H1 (cell line): ENCODE measurements around the gene AHDC1. TPM values are rescaled to one million over a fixed set of nuclear protein-coding genes. Genes with fewer than 3 reads are reported as not detected.

Source experiments
- CTCF ChIA-PET: fragments of 300-600 bp; sonication (Branson Sonifier 250); formaldehyde crosslinking; loops from one replicate; lab custom pipeline; 2021; ENCODE audit not compliant: partially characterized antibody; lab: Charles Lee
- POLR2A ChIA-PET: fragments of 300-600 bp; sonication (Branson Sonifier 250); formaldehyde crosslinking; loops from one replicate; lab custom pipeline; 2021; ENCODE audit warnings: inconsistent platforms; ENCODE audit not compliant: partially characterized antibody; lab: Charles Lee
- DNase-seq, 2 experiments: peaks; one replicate each; pipeline versions ENCODE4 v3.0.0 to v3.0.0-alpha.2; 2010 to 2022; ENCODE audit warnings: low spot score in 2 of 2, low read depth in 1 of 2, mixed read lengths in 1 of 2
- FAIRE-seq: peaks from 2 replicates; lab custom pipeline; 2011; peaks lifted over from hg19 to GRCh38; lab: Jason Lieb, UNC
- H2AFZ ChIP-seq: 2 replicates; pipeline ENCODE4 v1.8.1; 2012; ENCODE audit warnings: low read length, inconsistent platforms
- H2AK5ac ChIP-seq: 2 replicates; pipeline ENCODE4 v1.6.1; 2013; ENCODE audit warnings: low read depth, low read length
- H2BK120ac ChIP-seq: replicated peaks from 2 replicates; pipeline ENCODE3; 2013; ENCODE audit warnings: low read depth, low read length, inconsistent platforms
- H2BK12ac ChIP-seq: 2 replicates; pipeline ENCODE4 v1.6.1; 2013; ENCODE audit warnings: low read depth, low read length
- H2BK15ac ChIP-seq: 2 replicates; pipeline ENCODE4 v1.6.1; 2013; ENCODE audit warnings: low read length
- H2BK20ac ChIP-seq: 2 replicates; pipeline ENCODE4 v1.6.1; 2013; ENCODE audit warnings: low read length
- H2BK5ac ChIP-seq: 2 replicates; pipeline ENCODE4 v1.6.1; 2013; ENCODE audit warnings: low read depth, low read length
- H3K14ac ChIP-seq: 2 replicates; pipeline ENCODE4 v1.6.1; 2013; ENCODE audit warnings: inconsistent platforms; ENCODE audit not compliant: insufficient read length
- H3K18ac ChIP-seq: 2 replicates; pipeline ENCODE4 v1.6.1; 2013; ENCODE audit warnings: low read length; ENCODE audit errors: extremely low read depth
- H3K23ac ChIP-seq: 2 replicates; pipeline ENCODE4 v1.6.1; 2013; ENCODE audit warnings: inconsistent platforms; ENCODE audit not compliant: insufficient read length
- H3K23me2 ChIP-seq: 2 replicates; pipeline ENCODE4 v1.6.1; 2013; ENCODE audit warnings: low read depth, low read length
- H3K27ac ChIP-seq: 2 replicates; pipeline ENCODE4 v1.6.1; 2011; ENCODE audit warnings: low read depth, low read length, inconsistent platforms
- H3K27me3 ChIP-seq, 4 experiments: replicated peaks in 1 of 4; 1 replicate in 1 of 4; 2 replicates in 3 of 4; pipeline versions ENCODE4 v1.6.1 to v1.8.1; 2011 to 2013; ENCODE audit warnings: low read length in 3 of 4, mild to moderate bottlenecking in 3 of 4, inconsistent platforms in 2 of 4, mixed read lengths in 2 of 4, moderate library complexity in 1 of 4; ENCODE audit not compliant: control insufficient read depth in 3 of 4, insufficient read depth in 3 of 4; ENCODE audit errors: extremely low read depth in 1 of 4
- H3K36me3 ChIP-seq, 4 experiments: 2 replicates each; pipeline versions ENCODE4 v1.6.1 to v1.8.1; 2011 to 2013; ENCODE audit warnings: mild to moderate bottlenecking in 4 of 4, low read length in 3 of 4, moderate library complexity in 2 of 4, control low read depth in 1 of 4, inconsistent platforms in 1 of 4; ENCODE audit not compliant: insufficient read depth in 4 of 4, control insufficient read depth in 2 of 4
- H3K4ac ChIP-seq: replicated peaks from 2 replicates; pipeline ENCODE3; 2013; ENCODE audit warnings: low read length, low read depth, mixed read lengths, inconsistent platforms; ENCODE audit not compliant: insufficient read length
- H3K4me1 ChIP-seq, 4 experiments: replicated peaks in 1 of 4; 1 replicate in 1 of 4; 2 replicates in 3 of 4; pipeline versions ENCODE4 v1.6.1 to v1.8.1; 2011 to 2013; ENCODE audit warnings: low read length in 3 of 4, inconsistent platforms in 2 of 4, mixed read lengths in 1 of 4; ENCODE audit not compliant: insufficient read depth in 4 of 4, control insufficient read depth in 3 of 4
- H3K4me2 ChIP-seq, 2 experiments: 2 replicates each; pipeline versions ENCODE4 v1.6.1 to v1.8.1; 2011 to 2013; ENCODE audit warnings: low read depth in 2 of 2, low read length in 2 of 2, control low read depth in 1 of 2, inconsistent platforms in 1 of 2, mild to moderate bottlenecking in 1 of 2; ENCODE audit not compliant: insufficient read depth in 1 of 2
- H3K4me3 ChIP-seq, 4 experiments: fragments of 200-600, 300-600 bp in 1 of 4; sonication (generic), shearing (Covaris generic), sonication (Bioruptor Twin) in 1 of 4; 2 replicates each; pipeline versions ENCODE4 v1.5.1 to v1.8.1; 2011 to 2016; ENCODE audit warnings: low read length in 4 of 4, low read depth in 3 of 4, control low read depth in 2 of 4, inconsistent platforms in 2 of 4, mild to moderate bottlenecking in 2 of 4, mixed read lengths in 1 of 4, moderate library complexity in 1 of 4; ENCODE audit not compliant: insufficient read depth in 2 of 4; ENCODE audit errors: extremely low read depth in 1 of 4
- H3K56ac ChIP-seq: replicated peaks from 2 replicates; pipeline ENCODE3; 2013; ENCODE audit warnings: low read depth, mild to moderate bottlenecking, mixed read lengths, low read length, inconsistent platforms; ENCODE audit not compliant: insufficient read length
- H3K79me1 ChIP-seq: 2 replicates; pipeline ENCODE4 v1.6.1; 2013; ENCODE audit warnings: low read depth, low read length, control low read depth
- H3K79me2 ChIP-seq, 2 experiments: 2 replicates each; pipeline versions ENCODE4 v1.6.1 to v1.8.1; 2012 to 2013; ENCODE audit warnings: low read length in 2 of 2, mild to moderate bottlenecking in 2 of 2, inconsistent platforms in 1 of 2; ENCODE audit not compliant: insufficient read depth in 2 of 2, control insufficient read depth in 1 of 2
- H3K9ac ChIP-seq, 4 experiments: replicated peaks in 1 of 4; 1 replicate in 1 of 4; 2 replicates in 3 of 4; pipeline versions ENCODE4 v1.6.1 to v1.8.1; 2011 to 2013; ENCODE audit warnings: low read depth in 3 of 4, low read length in 3 of 4, control low read depth in 2 of 4, mild to moderate bottlenecking in 2 of 4, moderate library complexity in 2 of 4, inconsistent platforms in 1 of 4; ENCODE audit errors: extremely low read depth in 1 of 4
- H3K9me3 ChIP-seq, 2 experiments: 2 replicates each; pipeline versions ENCODE4 v1.6.1 to v1.8.1; 2012 to 2013; ENCODE audit warnings: mild to moderate bottlenecking in 2 of 2, moderate library complexity in 2 of 2, control low read depth in 1 of 2, inconsistent platforms in 1 of 2, low read depth in 1 of 2, low read length in 1 of 2, mixed read lengths in 1 of 2; ENCODE audit not compliant: insufficient read depth in 2 of 2
- H4K20me1 ChIP-seq, 2 experiments: replicated peaks in 1 of 2; 2 replicates each; pipeline versions ENCODE3 to v1.8.1; 2011 to 2013; ENCODE audit warnings: inconsistent platforms in 2 of 2, low read length in 2 of 2, mild to moderate bottlenecking in 1 of 2; ENCODE audit not compliant: insufficient read depth in 2 of 2, control insufficient read depth in 1 of 2
- H4K5ac ChIP-seq: 2 replicates; pipeline ENCODE4 v1.6.1; 2013; ENCODE audit warnings: low read length, low read depth, mixed read lengths, inconsistent platforms; ENCODE audit not compliant: insufficient read length
- H4K8ac ChIP-seq: 2 replicates; pipeline ENCODE4 v1.8.0; 2013; ENCODE audit warnings: mild to moderate bottlenecking, moderate library complexity, low read length, inconsistent platforms; ENCODE audit not compliant: insufficient read depth; ENCODE audit errors: extremely low read depth
- H4K91ac ChIP-seq: replicated peaks from 2 replicates; pipeline ENCODE3; 2013; ENCODE audit warnings: low read length, mixed read lengths, inconsistent platforms; ENCODE audit not compliant: insufficient read length
- KDM1A ChIP-seq: fragments of 200-600, 300-600 bp; sonication (generic); IDR thresholded peaks from 2 replicates; pipeline ENCODE4 v1.7.1; 2016; ENCODE audit warnings: mild to moderate bottlenecking, low read length, borderline replicate concordance
- KDM5A ChIP-seq: fragments of 200-600 bp; IDR thresholded peaks from 2 replicates; pipeline ENCODE4 v1.7.1; 2012; ENCODE audit warnings: mild to moderate bottlenecking, low read length, inconsistent platforms, mixed read lengths
- WGBS, 2 experiments: shearing (Covaris generic) in 1 of 2; methylation state at CpG; one replicate each; pipeline versions ENCODE4 v1.1.6 to v1.1.7; 2013 to 2015; ENCODE audit warnings: low lambda C conversion rate in 2 of 2, mixed read lengths in 2 of 2, inconsistent platforms in 1 of 2, low coverage in 1 of 2, missing lambda C conversion rate in 1 of 2; ENCODE audit not compliant: insufficient replicate concordance in 2 of 2, insufficient coverage in 1 of 2, insufficient read length in 1 of 2; ENCODE audit errors: extremely low coverage in 1 of 2, missing lambda C conversion rate in 1 of 2; 5-methylcytosine and 5-hydroxymethylcytosine counted together
- polyA plus RNA-seq, 7 experiments: library from polyadenylated mRNA; depleted of rRNA in 3 of 7; stranded (reverse) in 5 of 7; unstranded in 2 of 7; fragments of >200 nt in 5 of 7; fragments of 200-250 nt in 2 of 7; gene quantifications; 1 replicate in 5 of 7; 2 replicates in 1 of 7; 4 replicates in 1 of 7; pipeline versions ENCODE4 v1.2.1 to v1.2.3, GENCODE V29; 2011 to 2013; ENCODE audit warnings: missing spikeins in 2 of 7, mixed read lengths in 2 of 7
- total RNA-seq: library from RNA; stranded (reverse); fragmentation: NEBNext Ultra II Directional; extraction: Animal tissue kit (Norgen Biotek cat#: 25700); gene quantifications from 2 replicates; pipeline ENCODE4 v1.2.1, GENCODE V29; 2021

The AHDC1 gene
- total and polyA plus RNA-seq, 2 of the 8 experiments (the other 6 are each of a cell fraction or from before 2014, with no cell fraction given) = 4.4 to 35.1 TPM

DNA sequence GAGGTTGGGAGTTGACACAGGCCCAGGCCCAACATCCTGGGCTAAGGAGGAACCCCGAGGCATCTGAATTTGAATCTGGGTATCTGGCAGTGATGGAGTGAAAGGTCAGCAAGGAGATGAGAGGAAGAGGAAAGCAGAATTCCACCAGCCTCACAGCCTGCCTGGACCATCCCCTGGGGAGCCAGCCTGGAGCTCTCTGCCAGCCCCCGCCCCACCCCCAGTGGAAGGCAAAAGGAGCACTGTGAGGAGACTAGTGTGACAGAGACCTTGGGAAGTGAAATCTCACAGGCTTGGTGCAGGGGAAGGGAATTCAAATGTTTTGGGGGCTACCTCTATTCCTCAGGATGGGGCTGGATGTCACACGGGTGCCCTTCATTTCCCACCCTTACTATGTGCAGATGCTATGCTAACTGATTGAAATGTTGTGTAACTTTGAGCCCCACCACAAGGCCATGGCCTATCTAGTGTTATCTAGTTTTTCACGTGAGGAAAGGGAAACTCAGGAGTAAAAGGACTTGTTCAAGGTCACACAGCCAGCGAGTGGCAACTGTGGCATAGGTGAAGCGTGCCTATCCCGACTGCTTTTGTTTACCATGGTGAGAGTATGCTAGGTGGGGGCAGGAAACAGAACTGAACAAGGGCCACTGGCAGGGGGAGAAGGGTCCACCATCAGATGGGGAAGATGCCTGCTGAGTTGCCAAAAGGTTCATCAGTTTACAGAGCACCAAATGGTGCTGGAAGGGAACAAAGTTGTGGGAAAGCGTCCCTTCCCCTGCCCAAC, 29.8 kb downstream of the AHDC1 start:
- peaks cover 5 to 19% of the 10 kb centered on the region in 2 experiments for H4K20me1 ChIP-seq
- H2BK15ac ChIP-seq = peak overlapping the region; percentile 88
- peak overlapping the region; percentile 5 for H3K56ac ChIP-seq
- DNase-seq (no peak), FAIRE-seq (peak; percentile 19)
- peaks cover 14% of the 10 kb centered on the region for H3K79me1 ChIP-seq
- TF ChIP-seq KDM5A = no peak
- peak; percentile 80 for TF ChIP-seq KDM1A
- no peaks in the 10 kb centered on the region for H3K9me3 ChIP-seq
- H2BK20ac ChIP-seq = peak overlapping the region; percentile 86; the same call in 1 of the 2 replicates
- peak overlapping the region; percentile 79 for H3K18ac ChIP-seq
- H3K23me2 ChIP-seq = peaks cover 4% of the 10 kb centered on the region; the same call in 1 of the 2 replicates
- peak overlapping the region; percentile 86 for H2AK5ac ChIP-seq
- peaks cover 0 to 34% of the 10 kb centered on the region in 2 experiments; a peak in 2 of 4 replicates for H3K79me2 ChIP-seq
- H4K8ac ChIP-seq = no peak overlapping the region
- H3K4me1 ChIP-seq = peaks cover 52 to 65% (median 55%) of the 10 kb centered on the region in 4 experiments
- no peak overlapping the region for H2AFZ ChIP-seq
- peak overlapping the region in 2 of 4 experiments; percentile 54 to 58; a peak in 4 of 7 replicates for H3K9ac ChIP-seq
- H2BK5ac ChIP-seq = peak overlapping the region; percentile 83; the same call in 1 of the 2 replicates
- H2BK120ac ChIP-seq = peak overlapping the region; percentile 58
- no peaks in the 10 kb centered on the region for H3K27me3 ChIP-seq
- peak overlapping the region in 3 of 4 experiments; percentile 36 to 62 (median 43); a peak in 5 of 8 replicates for H3K4me3 ChIP-seq
- no peak overlapping the region for H3K23ac ChIP-seq
- peak overlapping the region; percentile 55 for H3K4ac ChIP-seq
- ChIA-PET POLR2A (interaction anchor here (0.6 to 25.0 kb wide), 12 partner anchors 1 to 762 kb away, joined by 3 to 355 read pairs (median 4); partner anchors contain the start of gene AHDC1), CTCF (interaction anchor here (1.0 to 56.1 kb wide), 10 partner anchors 9 to 161 kb away, joined by 3 to 1807 read pairs (median 6); partner anchors contain the start of gene AHDC1)
- peak overlapping the region; percentile 64 to 65 for H3K4me2 ChIP-seq
- WGBS, 2 experiments = 81% methylated on average over 7 of the region's 8 CpGs; no CpG with 5 or more reads in 1 of the 2 experiments
- H3K27ac ChIP-seq = peak overlapping the region; percentile 81
- H2BK12ac ChIP-seq = peak overlapping the region; percentile 82
- no peak overlapping the region for H3K14ac ChIP-seq
- H4K5ac ChIP-seq = peak overlapping the region; percentile 18
- peak overlapping the region; percentile 59 for H4K91ac ChIP-seq
- H3K36me3 ChIP-seq = no peaks in the 10 kb centered on the region
